Placental epithelial cell (primary cell): Measurements from ENCODE around the gene ENPP5. TPM values are rescaled to one million over a fixed set of nuclear protein-coding genes. Genes with fewer than 3 reads are reported as not detected.

Experiments used
- total RNA-seq: library from RNA; depleted of rRNA; stranded (reverse); fragments of >200 nt; gene quantifications from 2 replicates; pipeline ENCODE4 v1.2.3, GENCODE V29; 2012

Gene ENPP5, protein sequence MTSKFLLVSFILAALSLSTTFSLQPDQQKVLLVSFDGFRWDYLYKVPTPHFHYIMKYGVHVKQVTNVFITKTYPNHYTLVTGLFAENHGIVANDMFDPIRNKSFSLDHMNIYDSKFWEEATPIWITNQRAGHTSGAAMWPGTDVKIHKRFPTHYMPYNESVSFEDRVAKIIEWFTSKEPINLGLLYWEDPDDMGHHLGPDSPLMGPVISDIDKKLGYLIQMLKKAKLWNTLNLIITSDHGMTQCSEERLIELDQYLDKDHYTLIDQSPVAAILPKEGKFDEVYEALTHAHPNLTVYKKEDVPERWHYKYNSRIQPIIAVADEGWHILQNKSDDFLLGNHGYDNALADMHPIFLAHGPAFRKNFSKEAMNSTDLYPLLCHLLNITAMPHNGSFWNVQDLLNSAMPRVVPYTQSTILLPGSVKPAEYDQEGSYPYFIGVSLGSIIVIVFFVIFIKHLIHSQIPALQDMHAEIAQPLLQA
- total RNA-seq, result 1.2 and 2.5 TPM in 2 replicates

DNA sequence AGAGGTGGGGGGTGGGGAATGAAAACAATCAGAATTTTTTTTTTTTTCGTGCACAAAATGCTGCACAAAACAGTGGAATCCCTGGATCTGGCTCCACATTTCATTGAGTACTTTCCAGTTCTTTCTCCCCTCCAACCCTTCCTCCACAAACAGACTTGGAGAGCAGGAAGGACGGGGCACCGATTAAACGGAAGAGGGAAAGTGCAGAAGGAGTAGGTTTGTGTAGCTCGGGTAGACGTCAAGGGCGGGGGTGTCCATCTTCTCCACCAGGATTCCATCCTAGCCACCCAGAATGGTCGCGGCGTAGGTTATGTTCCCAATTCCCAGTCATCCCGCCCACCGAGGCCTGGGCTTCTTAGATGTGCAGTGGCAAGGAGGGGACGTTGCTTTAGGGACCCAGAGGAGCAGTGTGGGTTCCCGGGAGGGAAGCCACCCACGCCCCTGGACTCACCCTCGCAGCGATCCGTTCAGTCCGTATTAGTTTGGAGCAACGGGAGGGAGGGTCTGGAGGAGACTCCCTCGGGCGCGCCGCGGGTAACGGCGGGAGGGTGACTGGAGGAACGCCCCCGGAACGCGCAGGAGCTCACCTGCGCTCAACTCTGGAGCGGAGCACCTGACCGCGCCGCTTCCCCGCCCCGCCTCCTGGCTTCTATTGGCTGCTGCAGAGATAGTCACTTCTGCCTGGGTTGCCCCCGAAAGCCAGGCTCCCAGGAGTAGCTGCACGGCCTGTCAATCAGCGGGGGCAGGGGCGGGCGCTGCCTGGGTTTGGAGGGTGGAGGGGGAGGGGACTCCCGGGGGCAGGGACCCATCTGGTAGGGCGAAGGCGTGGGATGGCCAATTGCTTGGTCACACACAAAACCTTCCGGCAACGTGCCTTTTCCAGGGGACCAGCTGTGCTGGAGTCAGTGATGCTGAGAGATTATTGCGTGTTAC, at the start of gene ENPP5:
Gene ENPP5, minus strand, starts transcription at position 624 of the 933 bp plus-strand sequence. CDS start 2,718 bp downstream, outside the sequence.

DNA sequence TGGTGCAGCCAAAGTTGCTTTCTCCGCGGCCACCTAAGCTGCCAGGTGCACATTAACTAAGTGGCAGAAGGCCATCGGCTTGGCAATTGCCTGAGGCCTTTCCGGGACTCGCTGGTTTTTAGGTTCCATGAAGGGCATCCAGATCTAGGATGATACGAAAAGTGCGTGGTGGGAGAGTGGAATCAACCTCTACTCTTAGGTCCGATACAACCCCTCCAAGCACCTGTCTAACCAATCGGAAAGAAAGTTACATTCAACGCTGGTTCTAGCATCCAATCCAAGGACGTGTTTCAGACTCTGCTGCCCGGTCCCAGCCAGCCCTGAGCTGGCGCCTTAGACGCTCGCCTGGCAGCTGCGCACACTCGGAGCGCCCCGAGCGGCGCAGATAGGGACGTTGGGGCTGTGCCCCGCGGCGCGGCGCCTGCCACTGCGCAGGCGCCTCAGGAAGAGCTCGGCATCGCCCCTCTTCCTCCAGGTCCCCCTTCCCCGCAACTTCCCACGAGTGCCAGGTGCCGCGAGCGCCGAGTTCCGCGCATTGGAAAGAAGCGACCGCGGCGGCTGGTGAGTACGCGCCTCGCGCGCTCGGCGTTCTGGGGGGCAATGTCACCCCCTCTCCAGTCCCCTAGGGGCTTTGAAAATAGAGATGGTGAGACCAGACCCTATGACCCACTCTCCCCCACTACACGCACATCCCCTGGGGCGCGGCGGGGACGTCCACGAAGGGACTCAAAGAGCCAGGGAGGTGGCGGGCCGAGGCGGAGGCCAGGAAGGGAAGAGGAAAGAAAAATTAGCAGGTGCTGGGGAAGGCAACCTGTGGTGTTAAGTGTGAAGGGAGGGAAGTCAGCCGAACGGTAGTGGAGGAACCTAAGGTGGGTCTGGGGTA, 40.9 kb downstream of the ENPP5 start, which contains the start of gene ENPP4:
Gene ENPP4, plus strand, starts transcription at position 361 of the 883 bp plus-strand sequence. CDS start 9,595 bp downstream, outside the sequence.

Other genes starting within 250 kb of the ENPP5 start
- gene CLIC5, start 155.1 kb downstream of the ENPP5 start, total RNA-seq, result 1.2 and 1.5 TPM in 2 replicates
- under 0.01 and 0.11 TPM in 2 replicates for gene ENPP4, start 41.0 kb downstream of the ENPP5 start, total RNA-seq